Measurements from ENCODE around the gene HS6ST1.
"Not testable (repeated sequence)": the region's sequence is repeated elsewhere in the genome, so short reads cannot be mapped to it uniquely, and the experiment has no call there.

The HS6ST1 gene

DNA sequence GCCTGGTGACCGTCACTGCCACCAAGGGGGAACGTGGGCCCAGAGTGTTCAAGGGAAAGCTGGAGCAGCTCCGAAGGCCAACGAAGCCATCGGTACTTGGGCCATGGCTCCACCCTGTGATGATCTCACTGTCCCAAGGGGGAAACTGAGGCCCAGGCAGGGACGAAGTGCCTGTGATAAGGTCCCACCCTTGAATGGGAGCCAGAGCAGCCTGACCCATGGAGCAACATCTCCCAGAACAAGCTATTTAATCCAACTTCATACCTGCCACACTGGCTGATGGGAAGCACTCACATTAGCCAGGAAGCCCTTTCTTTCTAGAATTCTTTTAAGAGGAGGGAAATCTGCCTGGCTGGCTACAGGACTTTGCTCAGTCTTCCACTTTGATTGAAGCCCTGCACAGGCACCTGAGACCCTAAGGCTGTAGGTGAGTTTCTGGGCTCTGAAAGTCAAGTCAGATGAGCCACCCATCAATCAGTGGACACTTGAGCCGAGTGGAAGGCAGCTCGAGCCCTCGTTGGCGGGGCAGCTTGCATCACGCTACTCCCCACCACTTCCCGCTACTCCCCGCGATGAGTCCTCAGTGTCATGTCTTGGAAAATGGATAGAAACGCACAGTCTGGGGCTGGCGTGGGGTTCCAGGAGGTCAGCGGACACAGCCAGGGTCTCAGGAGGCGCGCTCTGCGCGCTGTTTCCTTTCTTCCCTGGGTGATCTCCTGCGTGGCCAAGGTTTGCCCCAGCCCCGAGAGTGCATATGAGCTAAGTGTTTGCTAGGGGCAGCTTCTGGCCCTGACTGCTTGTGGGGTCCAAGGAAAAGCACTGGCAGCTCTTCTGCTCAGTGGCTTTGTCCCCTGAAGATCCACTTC lies 2.5 kb upstream of the HS6ST1 start:
- DNase-seq, result no peak

DNA sequence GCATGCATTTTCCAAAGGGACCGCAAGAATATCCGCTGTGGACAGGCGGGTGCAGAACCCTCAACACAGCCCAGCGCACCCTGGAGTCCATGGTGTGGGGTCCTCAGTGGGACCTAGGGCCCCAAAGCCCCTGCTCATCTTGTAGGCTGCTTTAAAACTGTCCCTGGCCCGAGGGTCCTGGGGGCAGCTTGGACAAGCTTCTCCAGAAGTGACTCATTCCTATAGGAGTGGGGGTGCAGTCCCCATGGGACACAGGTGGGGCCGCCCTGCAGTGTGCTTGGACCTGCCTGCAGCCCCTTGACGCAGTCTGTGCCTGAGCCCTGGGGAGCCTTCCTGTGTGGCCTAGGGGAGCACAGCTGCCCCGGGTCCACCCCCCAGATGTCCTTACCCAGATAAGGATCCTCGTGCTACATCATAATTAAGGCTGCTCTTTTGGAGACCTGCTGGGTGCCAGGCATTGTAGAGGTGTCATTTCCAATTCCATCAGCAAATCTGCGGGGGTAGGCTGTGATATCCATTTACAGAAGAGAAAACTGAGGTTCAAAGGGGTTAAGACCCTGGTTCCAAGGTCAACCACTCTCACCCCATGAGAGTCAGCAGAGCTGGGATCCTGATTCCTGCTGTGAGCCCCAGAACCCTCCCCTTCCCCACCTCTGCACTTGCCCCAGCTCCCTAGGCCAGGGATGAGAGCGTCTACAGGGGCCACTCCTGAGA lies 1.7 kb upstream of the HS6ST1 start:
- no peak for DNase-seq

DNA sequence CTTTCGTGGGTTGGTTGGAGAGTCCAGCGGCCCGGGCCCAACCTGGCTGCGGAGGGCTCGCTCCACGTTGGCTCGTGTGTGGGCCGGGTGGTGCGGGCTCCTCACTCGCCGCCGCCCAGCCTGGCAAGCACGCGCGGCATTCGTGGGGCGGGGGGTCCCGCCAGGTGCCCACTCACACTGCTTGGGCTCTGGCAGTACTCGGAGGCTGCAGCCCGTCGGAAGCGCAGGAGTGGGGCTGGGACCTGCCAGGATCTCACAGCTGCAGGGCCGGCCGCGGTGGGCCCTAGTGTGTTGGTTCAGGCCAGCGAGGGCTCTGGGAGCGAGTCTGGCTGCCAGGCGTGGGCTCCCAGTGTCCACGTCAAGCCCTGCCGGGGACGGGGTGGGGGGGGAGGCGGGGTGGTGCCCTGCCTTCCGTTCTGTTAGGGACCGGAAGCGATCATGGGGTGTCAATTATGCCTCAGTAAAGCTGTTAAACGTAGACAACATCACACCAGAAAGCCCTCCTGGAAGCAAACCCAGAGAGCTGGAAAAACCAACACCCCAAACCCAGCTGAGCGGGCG lies 1.0 kb upstream of the HS6ST1 start:
- DNase-seq, result no peak

DNA sequence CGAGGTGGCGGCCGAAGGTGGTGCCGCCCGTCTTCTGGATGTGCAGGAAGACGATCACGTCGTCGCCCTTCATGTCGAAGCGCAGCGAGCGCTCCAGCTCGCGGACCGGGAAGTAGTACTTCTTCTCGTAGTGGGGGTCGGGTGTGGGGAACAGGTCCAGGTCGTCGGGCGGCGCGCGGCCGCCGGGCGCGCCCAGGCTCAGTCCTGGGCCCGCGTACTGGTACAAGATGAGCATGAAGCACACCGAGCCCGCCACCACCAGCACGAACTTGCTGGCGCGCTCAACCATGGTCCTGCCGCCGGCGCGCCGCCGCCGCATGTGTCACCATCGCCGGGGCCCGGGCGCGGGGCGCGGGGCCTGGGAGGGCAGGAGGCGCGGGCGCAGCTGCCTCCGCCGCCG lies 423 bp downstream of the HS6ST1 start:
- DNase-seq, result not testable (repeated sequence)

DNA sequence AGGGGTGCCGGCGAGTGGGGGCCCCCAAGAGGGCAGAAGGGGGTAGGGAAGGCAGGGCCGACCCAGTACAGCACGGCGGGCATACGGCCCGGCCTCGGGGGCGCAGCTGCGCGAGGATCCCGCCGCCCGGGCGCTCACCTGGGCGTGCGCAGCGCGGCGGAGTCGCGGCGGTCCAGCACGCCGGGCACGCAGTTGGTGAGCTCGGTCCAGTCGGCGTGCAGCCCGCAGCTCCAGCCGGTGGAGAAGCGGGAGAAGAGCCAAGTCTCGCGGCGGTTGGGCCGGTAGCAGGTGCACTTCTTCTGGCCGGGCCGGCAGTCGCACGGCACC lies 806 bp downstream of the HS6ST1 start:
- not testable (repeated sequence) for DNase-seq

DNA sequence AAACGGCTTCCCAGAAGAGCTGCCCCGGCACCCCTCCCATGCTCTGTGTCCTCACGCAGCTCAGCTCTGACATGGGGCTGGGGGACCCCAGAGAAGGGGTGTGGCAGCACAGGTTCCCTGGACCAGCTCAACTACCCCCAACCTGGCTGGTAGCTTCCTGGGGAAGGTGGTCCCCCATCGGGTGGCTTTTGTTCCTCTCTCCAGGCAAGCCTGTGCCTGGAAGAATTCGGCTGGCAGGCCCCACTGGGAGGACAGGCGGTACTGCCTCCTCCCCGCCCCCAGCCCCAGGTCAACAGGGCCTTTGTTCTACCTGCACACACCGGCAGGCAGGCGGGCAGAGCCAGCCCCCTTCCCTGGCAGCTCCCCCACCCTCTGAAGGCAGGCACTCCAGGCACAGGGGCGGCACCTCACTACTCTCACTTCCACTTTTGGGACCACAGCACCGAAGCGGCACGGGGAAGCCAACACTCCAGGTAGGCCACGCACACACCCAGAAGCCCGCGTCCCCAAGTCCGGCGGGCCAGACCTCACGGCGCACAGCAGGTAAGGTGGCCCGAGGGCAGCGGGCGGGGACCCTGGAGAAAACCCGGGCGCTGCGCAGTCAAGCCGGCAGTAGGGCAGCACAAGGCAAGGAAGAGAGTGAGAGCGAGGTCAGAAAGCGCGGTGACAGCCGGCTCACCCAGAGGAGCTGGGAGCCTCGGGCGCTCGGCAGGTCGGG lies 1.3 kb downstream of the HS6ST1 start:
- peak; percentile 44 for DNase-seq

DNA sequence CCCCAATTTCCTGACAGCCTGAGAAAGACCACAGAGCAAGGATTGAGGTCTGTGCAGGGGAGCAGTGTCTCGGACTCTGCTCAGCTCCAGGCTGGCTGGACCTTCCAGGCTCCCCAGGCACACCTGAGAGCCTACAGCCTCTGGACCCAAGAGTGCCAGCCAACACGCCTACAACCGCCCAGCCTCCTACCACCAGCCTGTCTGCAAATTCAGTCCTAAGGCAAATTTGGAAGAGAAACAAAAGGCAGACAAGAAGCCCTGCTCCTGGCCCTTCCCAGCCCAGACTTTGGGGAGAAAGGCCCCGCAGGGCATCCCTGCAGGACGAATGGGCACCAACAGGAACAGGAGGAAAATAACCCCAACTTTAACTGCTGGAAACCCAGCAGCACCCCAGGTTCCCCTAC lies 1.9 kb downstream of the HS6ST1 start:
- no peak for DNase-seq

DNA sequence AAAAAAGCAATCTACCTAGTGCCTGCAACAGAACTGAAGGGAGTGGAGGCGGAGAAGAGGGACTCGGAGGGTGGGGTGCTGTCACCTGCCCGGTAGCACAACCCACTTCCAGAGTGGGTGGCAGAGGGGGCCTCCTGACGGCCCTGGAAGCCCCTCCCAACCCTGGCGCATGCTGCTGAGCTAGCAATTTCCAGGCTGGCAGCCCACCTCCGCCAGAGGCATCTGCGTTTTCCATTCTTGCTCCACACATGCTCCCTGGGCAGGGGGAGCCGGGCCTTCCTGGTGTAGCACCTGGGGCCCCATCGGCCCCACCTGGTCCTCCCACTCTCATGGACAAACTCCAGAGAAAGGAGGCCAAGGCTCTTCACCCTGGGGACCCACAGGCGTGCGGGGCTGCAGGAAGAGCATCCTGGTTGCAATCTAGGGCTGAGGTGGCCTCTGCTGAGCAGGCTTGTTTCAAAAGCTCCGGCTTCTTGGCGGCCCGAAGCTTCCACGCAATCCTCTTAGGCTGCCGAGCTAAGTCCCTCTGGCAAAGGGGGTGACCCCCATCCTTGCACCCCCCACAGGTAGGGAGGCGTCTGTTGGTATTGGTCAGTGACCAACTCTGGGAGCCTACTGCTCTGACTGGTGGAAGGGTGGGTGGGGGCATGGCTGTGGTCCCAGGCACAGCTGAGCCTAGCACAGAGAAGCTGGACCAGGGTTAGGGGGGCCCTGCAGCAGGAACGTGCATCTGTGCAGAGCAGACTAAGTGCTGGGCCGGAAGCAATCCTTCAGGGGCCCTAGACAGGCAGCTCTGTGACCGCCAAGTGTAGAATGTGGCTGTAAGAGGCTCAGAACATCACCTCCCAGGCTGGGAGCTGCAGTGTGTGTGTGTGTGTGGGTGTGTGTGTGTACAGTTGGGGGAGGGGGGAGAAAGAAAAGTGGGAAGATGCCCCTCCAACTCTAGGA lies 2.6 kb downstream of the HS6ST1 start:
- DNase-seq, result no peak

DNA sequence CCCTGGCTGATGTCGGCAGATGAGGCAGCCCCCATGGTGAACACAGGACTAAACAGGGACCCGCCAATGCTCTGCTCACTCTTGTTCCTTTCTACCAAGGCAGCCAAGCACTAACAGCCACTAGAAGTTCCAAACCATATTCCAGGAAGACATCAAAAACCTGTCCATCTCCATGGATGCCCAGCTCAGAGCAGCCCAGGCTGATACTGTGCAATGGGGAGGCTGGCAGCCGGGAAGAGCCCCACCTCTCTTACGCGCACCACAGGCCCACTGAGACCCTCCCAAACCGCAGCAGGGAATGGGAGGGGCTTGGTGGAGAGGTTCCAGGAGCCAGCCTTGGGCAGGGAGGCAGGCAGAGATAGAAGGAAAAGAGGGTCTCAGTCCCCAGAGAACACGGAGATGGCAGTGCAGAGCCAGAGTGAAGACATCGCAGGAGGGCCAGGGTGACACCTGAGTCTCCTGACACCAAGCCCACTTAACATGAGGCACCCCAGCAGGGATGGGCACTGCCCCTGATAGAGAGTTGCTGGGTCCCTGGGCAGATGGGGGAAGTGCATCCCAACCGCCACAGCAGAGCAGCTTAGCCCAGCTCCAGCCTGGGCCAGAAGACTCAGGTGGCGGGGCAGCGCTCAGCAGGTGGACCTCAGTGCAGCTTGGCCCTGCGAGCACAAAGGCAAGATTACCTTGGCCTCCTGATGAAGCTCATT lies 3.4 kb downstream of the HS6ST1 start:
- DNase-seq, result no peak

DNA sequence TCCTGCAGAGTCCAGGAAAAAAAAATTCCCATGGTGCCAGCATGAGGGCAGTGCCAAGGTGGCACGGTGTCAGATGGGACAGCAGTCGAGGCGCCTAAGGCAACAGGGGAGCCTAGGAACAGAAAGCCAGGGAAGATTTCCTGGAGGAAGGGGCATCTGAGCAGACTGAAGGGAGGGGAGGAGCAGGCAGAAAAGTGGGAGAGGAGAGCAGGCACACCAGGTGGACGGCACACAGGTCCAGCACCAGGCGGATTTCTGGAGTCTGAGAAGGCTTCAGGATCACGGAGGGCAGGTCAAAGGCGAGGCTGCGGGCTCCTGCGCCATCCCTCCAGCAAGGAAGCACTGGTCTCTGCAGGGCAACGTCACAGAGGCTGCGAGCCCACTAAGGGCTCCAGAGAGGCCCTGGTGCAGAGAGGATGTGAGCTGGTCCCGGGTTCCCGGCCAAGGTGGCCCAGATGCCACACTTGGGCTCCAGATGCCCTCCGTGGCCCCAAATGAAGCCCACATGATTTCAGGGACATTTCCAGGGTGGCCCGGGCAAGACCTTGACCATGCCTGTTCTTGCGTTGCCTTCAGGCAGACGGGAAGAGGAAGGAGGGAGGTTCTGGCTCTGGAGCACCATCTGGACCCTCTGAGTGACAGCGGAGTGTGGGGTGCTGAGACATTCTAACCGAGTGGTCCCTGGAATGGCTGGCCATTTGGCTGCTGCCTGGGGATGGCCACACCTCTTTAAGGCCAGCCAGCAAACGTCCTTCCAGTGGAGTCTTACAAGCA lies 4.1 kb downstream of the HS6ST1 start:
- no peak for DNase-seq

DNA sequence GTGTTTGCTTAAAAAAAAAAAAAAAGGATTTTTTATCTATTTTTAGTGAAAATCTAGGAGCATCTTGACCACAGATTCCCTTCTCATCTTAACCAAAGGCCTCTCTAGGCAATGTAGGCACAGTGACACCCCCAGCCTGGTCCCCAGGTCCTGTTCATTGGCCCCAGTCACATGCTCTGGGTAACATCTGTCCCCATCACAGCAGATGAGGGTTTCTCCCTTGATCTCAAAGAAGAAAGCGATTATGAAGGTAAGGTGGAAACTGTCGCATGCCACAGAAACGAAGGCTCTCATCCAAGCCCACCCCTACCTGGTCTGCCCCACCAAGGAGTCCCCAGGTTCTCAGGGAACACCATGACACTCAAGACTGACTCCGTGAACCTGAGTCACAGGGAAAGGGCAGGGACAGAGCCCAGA lies 4.7 kb downstream of the HS6ST1 start:
- DNase-seq, result no peak

DNA sequence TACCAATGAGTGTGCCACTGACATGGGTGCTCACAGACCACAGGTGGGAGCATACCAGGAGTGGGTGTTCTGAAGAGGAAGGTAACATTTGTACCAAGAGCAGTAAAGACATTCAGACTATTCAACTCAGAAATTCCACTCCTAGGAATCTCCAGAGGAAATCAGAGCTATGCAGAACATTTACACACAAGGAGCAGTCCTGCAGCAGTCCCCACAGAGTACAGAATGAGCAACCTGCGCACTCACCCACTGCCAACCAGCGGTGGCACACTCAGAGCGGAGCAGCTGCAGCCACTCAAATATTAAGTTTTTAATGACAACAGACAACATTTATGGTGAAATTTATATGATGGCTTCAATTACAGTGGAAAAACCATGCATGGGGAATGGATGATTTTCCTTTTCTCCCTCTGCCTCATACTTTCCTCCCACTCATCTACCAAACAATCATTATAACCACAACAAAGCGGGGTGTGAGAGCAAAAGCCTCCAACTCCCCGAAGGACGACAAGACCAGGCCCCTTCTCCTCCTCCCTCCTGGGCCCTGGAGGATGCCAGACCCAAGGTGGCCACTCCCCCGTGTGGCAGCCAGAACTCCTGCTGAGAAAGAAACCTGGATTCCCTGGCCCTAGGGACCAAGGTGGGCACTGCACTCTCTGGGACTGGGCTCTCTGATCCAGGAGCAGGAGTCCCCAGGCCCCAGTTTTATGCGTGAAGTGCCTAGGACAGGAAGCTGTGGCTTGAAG lies 5.4 kb downstream of the HS6ST1 start:
- DNase-seq, result no peak

DNA sequence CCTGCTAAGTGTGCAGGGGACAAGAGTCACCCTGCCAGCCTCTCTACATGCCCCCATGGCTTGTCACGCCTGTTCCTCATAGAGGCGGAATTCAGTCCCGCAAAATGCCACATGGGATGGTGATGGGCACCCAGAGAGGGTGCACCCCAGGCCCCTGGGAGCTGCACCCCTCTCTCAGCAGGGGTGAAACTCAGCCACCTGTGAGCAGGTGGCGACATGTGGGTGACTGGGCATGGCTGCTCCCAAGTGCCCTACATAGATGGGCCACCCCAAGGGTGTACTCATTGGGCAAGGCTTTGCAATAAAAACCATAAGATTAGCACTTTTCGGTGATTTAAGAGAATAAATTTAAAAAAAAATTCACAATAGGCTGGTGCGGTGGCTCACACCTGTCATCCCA lies 6.3 kb downstream of the HS6ST1 start:
- no peak for DNase-seq

DNA sequence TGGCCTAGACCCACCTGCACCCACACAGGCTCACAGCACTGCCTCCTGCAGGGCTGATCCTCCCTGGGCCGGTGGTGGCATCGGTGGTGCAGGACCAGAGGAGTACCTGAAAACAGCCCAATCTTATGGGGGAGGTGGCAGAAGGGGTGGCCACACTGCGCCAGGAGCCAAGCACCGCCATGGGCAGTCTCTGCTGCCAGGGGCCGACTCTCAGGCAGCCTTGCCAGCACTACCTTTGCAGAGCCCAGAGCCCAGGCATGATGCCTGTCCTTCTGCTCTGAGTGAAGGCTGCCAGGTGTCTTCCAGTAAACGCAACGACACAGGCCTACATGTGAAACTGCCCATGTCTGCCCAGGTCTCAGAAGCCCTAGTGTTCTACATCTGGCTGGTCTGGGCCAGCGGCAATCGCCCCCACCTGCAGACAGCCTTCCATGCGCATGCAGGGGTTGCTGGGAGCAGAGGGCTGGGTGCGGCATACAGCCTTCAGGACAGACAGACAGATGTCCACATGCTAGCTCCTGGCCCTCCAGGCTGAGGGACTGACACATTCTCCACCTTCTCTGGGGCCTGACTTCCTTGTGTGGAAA lies 6.8 kb downstream of the HS6ST1 start:
- DNase-seq, result no peak

DNA sequence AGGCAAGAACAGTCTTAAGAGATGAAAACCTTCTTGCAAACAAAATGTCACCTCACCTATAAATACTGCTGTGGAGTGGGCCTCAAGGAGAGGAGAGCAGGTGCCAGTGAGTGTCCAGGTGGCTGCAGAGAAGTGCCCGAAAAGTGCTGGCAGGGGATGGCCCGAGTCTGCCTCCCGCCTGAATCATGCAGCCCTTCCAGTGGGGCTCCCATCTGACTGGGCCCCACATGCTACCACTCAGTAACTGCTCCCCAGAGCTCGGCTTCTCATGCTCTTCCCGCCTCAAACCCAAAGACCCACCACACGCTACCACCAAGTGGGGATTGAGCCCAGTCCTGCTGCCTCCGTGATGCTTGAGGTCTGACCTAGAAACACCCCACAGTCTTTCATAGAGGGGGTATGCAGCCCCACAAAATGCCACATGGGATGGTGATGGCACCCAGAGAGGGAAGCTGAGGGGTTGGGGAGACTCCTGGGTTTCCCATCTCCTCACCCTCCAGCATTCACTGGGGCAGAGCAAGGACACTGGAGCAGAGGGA lies 7.4 kb downstream of the HS6ST1 start:
- no peak for DNase-seq

DNA sequence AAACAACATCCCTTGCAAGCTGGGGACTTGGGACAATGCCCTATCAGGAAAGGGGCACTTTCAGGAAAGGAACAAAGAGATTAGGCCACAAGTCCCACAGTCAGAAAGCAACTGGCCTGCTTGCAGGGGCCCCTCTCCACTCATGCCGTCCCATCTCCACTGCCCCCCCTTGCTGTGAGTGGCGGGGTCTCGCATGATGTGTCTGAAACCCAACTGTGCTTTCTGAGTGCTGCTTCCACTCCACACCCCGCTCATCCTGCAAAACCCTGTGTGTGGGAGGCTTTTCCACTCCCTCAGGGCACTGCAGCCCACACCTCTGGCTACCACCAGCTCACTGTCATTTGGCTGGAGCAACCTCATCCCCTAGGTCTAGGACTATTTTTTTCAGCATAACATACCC lies 7.9 kb downstream of the HS6ST1 start:
- DNase-seq, result no peak

DNA sequence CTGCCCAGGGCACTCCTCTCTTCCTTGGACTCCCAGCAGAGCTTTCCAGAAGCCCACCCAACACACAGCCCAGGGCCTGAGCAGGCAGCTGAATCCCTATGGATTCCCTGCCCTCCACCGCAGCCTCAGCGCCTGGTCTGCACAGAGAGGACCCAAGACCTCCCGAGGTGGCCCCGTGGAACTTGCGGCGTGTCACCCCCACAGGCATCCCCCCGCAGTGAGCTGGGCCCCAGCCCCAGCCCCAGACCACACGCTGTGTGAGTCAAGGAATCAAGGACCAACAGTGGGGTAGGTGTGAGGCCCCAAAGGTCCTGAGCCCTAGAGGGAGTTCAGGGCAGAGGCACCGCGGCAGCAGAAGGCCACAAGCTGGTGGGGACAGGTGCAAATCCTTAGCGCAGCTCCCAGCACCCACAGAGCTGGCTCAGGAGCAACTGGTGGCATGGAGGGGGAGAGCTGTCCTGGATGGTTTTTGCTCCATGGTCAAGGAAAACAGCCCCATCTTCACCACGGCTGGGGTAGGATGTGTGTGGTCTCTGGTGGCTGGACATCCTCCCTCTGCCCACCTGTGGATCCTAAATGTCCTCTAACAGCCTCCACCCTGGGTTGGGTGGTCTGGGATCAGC lies 8.5 kb downstream of the HS6ST1 start:
- DNase-seq, result no peak

DNA sequence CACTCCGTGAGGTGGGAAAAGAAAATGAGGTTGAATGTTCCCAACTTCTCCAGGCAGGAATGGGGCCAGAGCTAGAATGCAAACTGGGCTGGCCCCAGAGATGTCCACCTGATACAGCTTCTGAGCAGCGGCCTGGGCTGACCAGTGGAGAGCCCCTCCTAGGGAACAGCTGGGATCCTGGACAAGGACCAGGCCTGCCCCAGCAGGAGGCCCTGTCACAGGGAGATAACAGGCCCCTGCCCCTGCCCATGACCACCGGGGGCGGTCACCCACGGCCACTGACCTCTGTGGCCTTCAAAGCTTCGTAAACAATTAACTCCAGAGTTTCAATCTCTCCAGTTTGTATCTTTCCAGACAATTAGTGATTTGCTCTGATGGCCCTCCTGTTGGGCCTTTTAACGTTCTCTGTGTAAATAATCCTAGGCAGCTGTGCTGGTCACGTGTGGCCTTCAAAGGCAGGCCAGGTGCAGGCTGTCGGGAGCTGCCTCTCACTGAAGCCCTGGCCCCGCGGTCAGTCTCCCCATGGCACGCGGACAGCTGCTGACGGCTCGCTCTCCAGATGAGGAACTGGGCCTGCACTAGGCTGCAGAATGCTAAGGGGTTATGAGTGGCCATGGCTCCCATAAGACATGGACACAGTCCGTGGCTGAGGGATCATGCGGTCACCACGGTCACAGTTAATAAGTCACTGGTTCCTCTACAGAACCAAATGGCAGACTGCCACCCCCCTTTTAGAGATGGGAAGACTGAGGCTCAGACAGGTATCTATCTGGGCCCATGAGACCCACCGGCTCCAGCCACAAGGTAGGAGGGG lies 9.2 kb downstream of the HS6ST1 start:
- DNase-seq, result peak; percentile 22
